LNCaP clone FGC (cell line): ENCODE data around the gene SP7.
"Not testable (repeated sequence)": the region's sequence is repeated elsewhere in the genome, so short reads cannot be mapped to it uniquely, and the experiment has no call there.

Experiments used
- DNase-seq: peaks from one replicate; pipeline ENCODE4 v3.0.0-alpha.2; 2011; ENCODE audit warnings: low read depth
- H3K4me3 ChIP-seq: 2 replicates; pipeline ENCODE4 v1.5.1; 2011; ENCODE audit warnings: mild to moderate bottlenecking, low read depth, low read length, control low read depth
- TF ChIP-seq, protein P1 (sequence below): IDR thresholded peaks from 2 replicates; pipeline ENCODE4 v1.5.1; 2012; ENCODE audit warnings: mild to moderate bottlenecking; ENCODE audit not compliant: control insufficient read depth, insufficient read depth; ENCODE audit errors: extremely low read depth

Gene SP7

DNA sequence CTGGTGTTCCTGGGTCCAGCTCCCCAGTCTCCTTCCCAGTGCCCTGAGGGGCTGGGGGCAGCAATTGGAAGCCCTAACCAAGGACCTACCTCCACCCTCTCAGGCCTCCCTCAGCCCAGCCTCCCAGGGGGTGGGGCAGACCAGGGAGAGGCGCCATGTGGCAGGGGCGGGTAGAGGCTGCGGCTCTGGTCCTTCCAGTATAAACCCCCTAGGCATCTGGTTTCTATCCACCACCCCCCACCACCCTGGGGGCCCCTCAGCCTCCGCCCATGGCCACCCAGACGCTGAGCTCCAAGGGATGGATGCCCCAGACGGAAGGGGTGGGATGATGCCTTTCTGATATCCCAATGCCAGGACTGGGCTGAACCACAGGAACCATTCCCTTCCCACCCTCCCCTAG, 2.8 kb upstream of the SP7 start:
- no peak for DNase-seq
- H3K4me3 ChIP-seq, result no peak overlapping the region
- TF ChIP-seq, protein P1, sequence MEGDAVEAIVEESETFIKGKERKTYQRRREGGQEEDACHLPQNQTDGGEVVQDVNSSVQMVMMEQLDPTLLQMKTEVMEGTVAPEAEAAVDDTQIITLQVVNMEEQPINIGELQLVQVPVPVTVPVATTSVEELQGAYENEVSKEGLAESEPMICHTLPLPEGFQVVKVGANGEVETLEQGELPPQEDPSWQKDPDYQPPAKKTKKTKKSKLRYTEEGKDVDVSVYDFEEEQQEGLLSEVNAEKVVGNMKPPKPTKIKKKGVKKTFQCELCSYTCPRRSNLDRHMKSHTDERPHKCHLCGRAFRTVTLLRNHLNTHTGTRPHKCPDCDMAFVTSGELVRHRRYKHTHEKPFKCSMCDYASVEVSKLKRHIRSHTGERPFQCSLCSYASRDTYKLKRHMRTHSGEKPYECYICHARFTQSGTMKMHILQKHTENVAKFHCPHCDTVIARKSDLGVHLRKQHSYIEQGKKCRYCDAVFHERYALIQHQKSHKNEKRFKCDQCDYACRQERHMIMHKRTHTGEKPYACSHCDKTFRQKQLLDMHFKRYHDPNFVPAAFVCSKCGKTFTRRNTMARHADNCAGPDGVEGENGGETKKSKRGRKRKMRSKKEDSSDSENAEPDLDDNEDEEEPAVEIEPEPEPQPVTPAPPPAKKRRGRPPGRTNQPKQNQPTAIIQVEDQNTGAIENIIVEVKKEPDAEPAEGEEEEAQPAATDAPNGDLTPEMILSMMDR, result no peak

DNA sequence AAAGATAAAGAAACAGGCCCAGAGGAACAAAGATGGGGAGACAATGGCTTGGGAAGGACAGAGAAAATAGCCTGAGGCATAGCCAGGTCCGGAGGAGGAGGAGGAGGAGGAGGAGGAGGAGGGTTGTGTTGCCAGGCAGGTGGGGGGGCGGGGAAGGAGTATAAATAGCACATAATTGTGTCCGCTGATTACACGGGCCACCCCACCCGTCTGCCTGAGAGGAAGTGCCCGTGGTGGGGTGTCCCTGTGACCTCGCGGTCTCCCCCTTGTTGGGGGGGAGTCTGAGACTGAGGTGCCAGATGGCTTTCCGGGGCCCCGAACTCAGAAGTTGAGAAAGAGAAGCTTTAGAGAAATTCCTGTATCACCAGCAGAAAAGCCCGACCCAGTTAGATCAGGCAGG, 1.9 kb upstream of the SP7 start:
- TF ChIP-seq, protein P1, result no peak
- no peak overlapping the region for H3K4me3 ChIP-seq
- DNase-seq, result no peak

DNA sequence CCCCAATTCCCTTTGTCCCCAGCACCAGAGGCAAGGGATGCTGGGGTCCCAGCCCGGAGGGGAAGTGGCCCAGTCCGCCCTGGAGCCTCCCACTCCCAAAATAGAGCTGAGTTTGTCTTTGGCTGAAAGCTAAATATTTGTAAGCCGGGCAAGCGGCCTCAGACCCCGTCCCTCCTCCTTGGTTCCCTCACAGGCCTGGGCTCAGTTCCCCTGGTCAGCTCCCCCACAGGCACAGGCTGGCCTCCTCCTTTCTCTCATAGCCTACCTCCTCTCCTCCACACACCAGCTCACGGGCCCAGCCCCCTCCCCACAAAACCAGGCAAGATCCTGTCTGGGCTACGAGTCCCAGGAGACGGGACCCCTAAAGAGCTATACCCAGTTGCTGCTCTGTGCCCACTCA, 1.3 kb downstream of the SP7 start:
- no peak overlapping the region for H3K4me3 ChIP-seq
- DNase-seq, result no peak
- TF ChIP-seq, protein P1, result no peak

DNA sequence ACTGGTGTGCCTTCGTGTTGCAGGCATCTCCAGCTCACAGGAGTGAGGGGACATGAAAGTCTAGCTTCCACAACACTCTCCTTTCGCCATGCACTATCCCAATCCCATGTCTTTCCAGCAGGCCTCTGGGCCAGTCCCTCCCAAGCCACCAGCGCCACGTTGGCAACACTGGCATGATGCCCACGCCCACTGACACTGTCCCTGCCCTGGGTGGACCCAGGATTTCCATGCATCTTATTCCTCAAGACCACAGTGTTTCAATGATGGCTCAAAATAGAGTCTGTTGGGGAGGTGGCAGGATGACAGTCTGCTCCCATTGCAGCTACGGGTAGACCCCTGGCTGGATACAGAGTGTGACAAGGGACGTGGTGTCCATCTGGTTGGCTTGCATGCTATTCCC, 2.3 kb downstream of the SP7 start:
- no peak overlapping the region for H3K4me3 ChIP-seq
- TF ChIP-seq, protein P1, result no peak
- DNase-seq, result no peak

DNA sequence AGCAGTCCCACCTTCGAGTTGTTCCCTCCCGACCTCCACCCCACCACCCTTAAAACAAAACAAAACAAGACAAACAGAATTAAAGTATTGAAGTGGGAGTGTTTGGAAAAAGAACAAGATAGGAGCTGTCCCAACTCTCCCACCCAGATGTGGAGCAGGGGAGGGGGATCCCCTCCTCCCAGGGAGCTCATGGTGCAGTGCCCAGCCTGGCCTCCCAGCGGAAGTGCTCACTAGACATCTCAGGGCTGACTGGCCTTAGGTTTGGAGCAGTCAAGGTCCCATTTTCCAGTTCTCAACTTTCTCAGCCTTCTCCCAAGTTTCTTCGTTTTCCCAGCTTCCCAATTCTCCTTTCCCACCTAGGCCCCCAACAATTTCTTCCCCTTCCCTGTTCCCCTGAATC, 2.9 kb downstream of the SP7 start:
- TF ChIP-seq, protein P1, result no peak
- no peak overlapping the region for H3K4me3 ChIP-seq
- DNase-seq, result no peak

DNA sequence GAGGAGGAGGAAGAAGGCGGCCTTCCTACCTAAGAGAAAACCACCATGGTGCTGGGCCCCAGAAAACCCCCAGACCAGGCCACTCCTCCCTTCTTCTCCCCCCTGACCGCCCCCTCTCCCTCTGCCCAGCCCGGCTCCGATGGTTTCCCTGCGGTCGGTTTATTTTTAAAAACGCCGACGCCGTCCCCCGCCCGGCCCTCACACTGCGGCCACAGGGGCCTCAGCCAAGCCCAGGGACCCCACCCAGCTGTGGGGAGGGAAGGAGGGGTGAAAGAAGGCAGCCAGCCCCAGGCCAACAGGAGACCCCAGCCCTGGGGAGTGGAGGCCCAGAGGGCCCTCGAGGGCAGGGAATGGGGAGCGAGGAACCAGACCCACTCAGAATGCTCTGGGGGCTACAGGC, 3.4 kb downstream of the SP7 start:
- no peak for DNase-seq
- TF ChIP-seq, protein P1, result no peak
- no peak overlapping the region for H3K4me3 ChIP-seq

DNA sequence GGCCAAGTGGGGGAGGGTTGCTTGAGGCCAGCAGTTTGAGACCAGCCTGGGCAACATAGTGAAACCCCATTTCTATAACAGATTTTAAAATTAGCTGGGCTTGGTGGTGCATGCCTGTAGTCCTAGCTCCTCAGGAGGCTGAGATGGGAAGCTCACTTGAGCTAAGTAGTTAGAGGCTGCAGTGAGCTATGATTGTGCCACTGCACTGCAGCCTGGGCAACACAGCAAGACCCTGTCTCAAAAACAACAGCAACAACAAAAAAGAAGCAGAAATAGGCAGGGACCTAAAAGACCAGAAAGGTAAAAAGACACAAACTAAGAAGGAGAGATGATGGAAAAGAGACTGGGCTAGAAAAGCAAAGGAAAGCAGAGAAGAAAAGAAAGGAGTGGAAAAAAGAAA, 3.8 kb downstream of the SP7 start:
- H3K4me3 ChIP-seq, DNase-seq: not testable (repeated sequence)

DNA sequence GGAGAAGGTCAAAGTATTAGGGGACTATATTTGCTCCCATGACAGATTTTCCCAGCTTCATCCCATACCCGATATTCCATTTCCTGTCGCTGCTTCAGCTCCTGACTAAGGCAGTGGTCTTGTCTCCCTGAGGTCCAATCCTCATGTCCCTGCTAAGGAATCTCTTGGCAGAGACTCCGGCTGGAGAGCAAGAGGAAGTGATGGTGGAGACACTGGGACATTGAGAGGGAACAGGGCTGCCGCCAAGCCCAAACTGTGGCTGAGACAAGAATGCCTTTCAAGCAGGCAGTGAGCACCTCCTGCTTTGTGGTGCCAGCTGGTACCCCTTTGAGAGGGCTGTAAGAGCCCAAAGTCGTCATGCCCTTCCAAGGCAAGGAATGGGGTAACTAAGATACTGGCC, 5.5 kb downstream of the SP7 start:
- no peak overlapping the region for H3K4me3 ChIP-seq
- TF ChIP-seq, protein P1, result no peak

More for the DNA sequence above, 5.5 kb downstream of the SP7 start:
- no peak for DNase-seq
